WI38 (cell line): Measurements from ENCODE around the gene AFF3.

ENCODE experiments used
- H3K4me3 ChIP-seq: 2 replicates; pipeline ENCODE4 v1.5.1; 2011; ENCODE audit warnings: low read depth, mild to moderate bottlenecking, control low read depth, low read length
- CTCF ChIP-seq: IDR thresholded peaks from 2 replicates; pipeline ENCODE4 v1.5.1; 2012; ENCODE audit warnings: low read depth, mild to moderate bottlenecking, control low read depth, low read length

The AFF3 gene

GRCh38 chr2:99803846-99804245 is 338.5 kb downstream of the AFF3 start:
- H3K4me3 ChIP-seq = no peak overlapping the region
- TF ChIP-seq CTCF = no peak

GRCh38 chr2:99802734-99803133 is 339.7 kb downstream of the AFF3 start:
- TF ChIP-seq CTCF = no peak
- H3K4me3 ChIP-seq = no peak overlapping the region

- no peak for TF ChIP-seq CTCF
- no peak overlapping the region for H3K4me3 ChIP-seq
Observed at GRCh38 chr2:99801327-99801901, 341.0 kb downstream of the AFF3 start.

GRCh38 chr2:99797475-99797874 is 344.9 kb downstream of the AFF3 start:
- TF ChIP-seq CTCF = no peak
- no peak overlapping the region for H3K4me3 ChIP-seq

GRCh38 chr2:99794414-99794813 is 348.0 kb downstream of the AFF3 start:
- no peak overlapping the region for H3K4me3 ChIP-seq
- no peak for TF ChIP-seq CTCF

GRCh38 chr2:99793022-99793421 is 349.4 kb downstream of the AFF3 start:
- H3K4me3 ChIP-seq = no peak overlapping the region
- no peak for TF ChIP-seq CTCF

GRCh38 chr2:99789849-99790248 is 352.5 kb downstream of the AFF3 start:
- no peak for TF ChIP-seq CTCF
- H3K4me3 ChIP-seq = no peak overlapping the region
